ENCODE results near the gene ZBTB43. TPM values are rescaled to one million over a fixed set of nuclear protein-coding genes. Genes with fewer than 3 reads are reported as not detected.

Gene ZBTB43
- total and polyA plus RNA-seq, 10 of the 15 experiments (the other 5 are each of a cell fraction or from before 2014, with no cell fraction given) = 2.4 to 19.3 (median 8.7) TPM

DNA sequence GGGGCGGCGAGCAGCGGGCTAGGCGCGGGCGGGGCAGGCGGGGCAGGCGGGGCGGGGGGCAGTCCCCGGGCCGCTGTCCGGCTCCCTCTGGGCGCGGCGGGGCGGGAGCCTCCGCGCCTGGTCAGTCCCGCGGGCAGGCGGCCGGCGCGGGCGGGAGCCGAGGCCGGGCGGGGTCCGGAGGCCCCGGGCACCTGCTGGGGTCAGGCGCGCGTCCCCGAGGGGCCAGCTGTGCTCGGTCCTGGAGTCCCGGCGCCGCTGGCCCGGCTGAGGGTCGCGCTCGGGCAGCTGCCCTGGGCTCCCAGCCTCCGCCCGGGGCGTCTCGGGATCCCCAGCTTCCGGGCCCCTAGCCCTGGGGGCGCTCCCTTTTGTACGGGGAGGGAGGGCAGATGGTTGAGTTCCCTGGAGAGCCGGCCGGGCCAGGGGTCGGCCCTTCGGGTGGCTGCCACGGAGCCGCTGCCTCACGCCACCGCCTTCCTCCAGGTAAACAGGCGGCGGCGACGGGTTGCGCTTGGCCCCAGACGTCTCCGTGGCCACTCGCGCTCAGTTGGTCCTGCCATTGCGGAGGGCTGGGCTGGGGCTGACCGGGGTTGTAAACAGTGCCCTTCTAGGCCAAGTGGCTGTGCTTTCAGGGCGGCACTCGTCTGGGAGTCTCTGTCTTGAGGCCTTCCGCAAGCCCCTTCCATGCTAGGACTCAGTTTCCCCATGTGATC, 56.1 kb downstream of the ZBTB43 start:
- SMC1A ChIA-PET (ENCODE audit: uncharacterized antibody, unreplicated experiment) = interaction anchor here (0.9 to 3.5 kb wide), 2 partner anchors 12 to 52 kb away, joined by 3 to 19 read pairs; no protein-coding TSS in a partner anchor
- Histone ChIP-seq H3K27ac (ENCODE audit: control insufficient read depth, insufficient read depth) (peak overlapping the region; percentile 58), H3K9ac (ENCODE audit: control insufficient read depth, insufficient read depth, low read length) (peak overlapping the region; percentile 77), H3K27me3 (replicated peaks in 1 of 2; ENCODE audit: control insufficient read depth in 2 of 2, insufficient read depth in 2 of 2, low read length in 1 of 2) (peaks cover 0 to 2% of the 10 kb centered on the region in 2 experiments; a peak in 1 of 4 replicates), H3K4me3 (peak overlapping the region; percentile 83), H3K36me3 (ENCODE audit: control insufficient read depth in 2 of 2, insufficient read depth in 2 of 2, low read length in 1 of 2) (peaks cover 0 to 2% of the 10 kb centered on the region in 2 experiments; a peak in 1 of 4 replicates), H3K4me2 (ENCODE audit: control insufficient read depth, insufficient read depth) (peak overlapping the region; percentile 83), H3K79me2 (ENCODE audit: control insufficient read depth, insufficient read depth, low read length) (peaks cover 23% of the 10 kb centered on the region), H3K4me1 (ENCODE audit: control insufficient read depth, insufficient read depth, low read length) (peaks cover 9% of the 10 kb centered on the region), H2AFZ (ENCODE audit: control insufficient read depth, low read depth, low read length) (peak overlapping the region; percentile 3), H3K9me3 (replicated peaks; ENCODE audit: control insufficient read depth, insufficient read depth, low read length) (no peaks in the 10 kb centered on the region), H4K20me1 (ENCODE audit: control insufficient read depth, insufficient read depth) (no peaks in the 10 kb centered on the region; the same call in 1 of the 2 replicates)
- FAIRE-seq = no peak
- in situ Hi-C loops (cut with MboI) (no loop called here), intact Hi-C loops (cut with micrococcal nuclease; ENCODE audit: unreplicated experiment) (no loop called here)
- RAD21 ChIA-PET (ENCODE audit: unreplicated experiment) = interaction anchor here (1.3 kb wide), 1 partner anchor 22 kb away, joined by 3 read pairs; no protein-coding TSS in a partner anchor
- BruUV-seq (replicated peaks) = no TSS peak
- POLR2A ChIA-PET = interaction anchor here (3.9 kb wide), 1 partner anchor 12 kb away, joined by 14 read pairs; no protein-coding TSS in a partner anchor
- CTCF ChIA-PET = interaction anchor here (1.5 to 2.9 kb wide), 4 partner anchors 11 to 193 kb away, joined by 3 to 16 read pairs (median 4); no protein-coding TSS in a partner anchor
- TF ChIP-seq, protein P1, sequence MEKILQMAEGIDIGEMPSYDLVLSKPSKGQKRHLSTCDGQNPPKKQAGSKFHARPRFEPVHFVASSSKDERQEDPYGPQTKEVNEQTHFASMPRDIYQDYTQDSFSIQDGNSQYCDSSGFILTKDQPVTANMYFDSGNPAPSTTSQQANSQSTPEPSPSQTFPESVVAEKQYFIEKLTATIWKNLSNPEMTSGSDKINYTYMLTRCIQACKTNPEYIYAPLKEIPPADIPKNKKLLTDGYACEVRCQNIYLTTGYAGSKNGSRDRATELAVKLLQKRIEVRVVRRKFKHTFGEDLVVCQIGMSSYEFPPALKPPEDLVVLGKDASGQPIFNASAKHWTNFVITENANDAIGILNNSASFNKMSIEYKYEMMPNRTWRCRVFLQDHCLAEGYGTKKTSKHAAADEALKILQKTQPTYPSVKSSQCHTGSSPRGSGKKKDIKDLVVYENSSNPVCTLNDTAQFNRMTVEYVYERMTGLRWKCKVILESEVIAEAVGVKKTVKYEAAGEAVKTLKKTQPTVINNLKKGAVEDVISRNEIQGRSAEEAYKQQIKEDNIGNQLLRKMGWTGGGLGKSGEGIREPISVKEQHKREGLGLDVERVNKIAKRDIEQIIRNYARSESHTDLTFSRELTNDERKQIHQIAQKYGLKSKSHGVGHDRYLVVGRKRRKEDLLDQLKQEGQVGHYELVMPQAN (conservative IDR thresholded peaks at IDR 0.05) = peak; percentile 62
- TF ChIP-seq BACH1 (IDR thresholded peaks at IDR 0.05; ENCODE audit: borderline replicate concordance) = 0 out of 2 replicates have a peak, but pooled peaks have one; percentile 11
- TF ChIP-seq GATAD2B (conservative IDR thresholded peaks at IDR 0.05; ENCODE audit: low read depth) = peak; percentile 64; the same call in 1 of the 2 replicates
- TF ChIP-seq BHLHE40 (IDR thresholded peaks at IDR 0.05; ENCODE audit: borderline replicate concordance in 1 of 2, low read depth in 2 of 2, low read length in 1 of 2) = peak in 1 of 2 experiments; percentile 15; a peak in 1 of 4 replicates
- no peak for TF ChIP-seq CBX3 (IDR thresholded peaks at IDR 0.05; ENCODE audit: borderline replicate concordance, low read depth)
- TF ChIP-seq DPF2 (IDR thresholded peaks at IDR 0.05) = peak; percentile 15; the same call in 1 of the 2 replicates
- no peak for TF ChIP-seq IKZF1 (conservative IDR thresholded peaks at IDR 0.05)
- TF ChIP-seq RAD51 (IDR thresholded peaks at IDR 0.05) = no peak
- 0 out of 2 replicates have a peak, but pooled peaks have one; percentile 20 for TF ChIP-seq HDGF (IDR thresholded peaks at IDR 0.05)
- TF ChIP-seq NR2F1 (conservative IDR thresholded peaks at IDR 0.05) = peak; percentile 49; the same call in 1 of the 2 replicates
- 2% methylated on average over 20 of the region's 71 CpGs for WGBS (ENCODE audit: insufficient coverage, insufficient replicate concordance, low lambda C conversion rate, missing lambda C conversion rate)
- peak; percentile 57 for ATAC-seq
- DNase-seq (ENCODE audit: low read depth, low spot score) = no peak
